ENCODE measurements around the gene SOWAHA. TPM values are rescaled to one million over a fixed set of nuclear protein-coding genes. Genes with fewer than 3 reads are reported as not detected.
A peak's percentile ranks its signal among the peaks of the same experiment; 100 is the strongest.

The SOWAHA gene
- total and polyA plus RNA-seq, 11 donors, result 0.03 to 0.50 (median 0.24) TPM; not detected in 6

DNA sequence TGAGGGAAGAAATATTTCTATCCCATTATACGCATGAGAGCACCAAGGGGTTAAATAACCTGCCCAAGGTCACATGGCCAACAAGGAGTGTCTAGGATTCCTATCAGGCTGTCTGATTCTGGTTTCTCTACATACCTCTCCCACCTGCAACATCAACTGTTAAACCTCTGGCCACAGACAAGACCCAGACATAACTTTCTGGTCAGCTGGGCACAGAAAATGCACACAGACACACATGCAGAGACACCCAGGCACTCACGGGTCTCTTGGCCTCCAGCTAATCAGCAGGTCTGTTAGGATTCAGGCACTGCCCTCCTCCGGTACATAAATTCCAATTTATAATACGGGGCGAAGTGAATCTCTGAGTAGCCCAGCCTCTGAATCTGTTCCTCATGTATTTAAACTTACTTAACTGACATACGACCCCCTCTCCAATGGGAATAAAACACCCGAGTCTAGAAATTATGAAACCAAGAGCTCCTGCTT lies 37.6 kb upstream of the SOWAHA start:
- Histone ChIP-seq H3K4me3 (peak overlapping the region in 10 of 12 donors; percentile 67 to 98 (median 94)), H3K4me1 (peaks cover 2 to 71% (median 52%) of the 10 kb centered on the region in 12 donors), H3K36me3 (no peaks in the 10 kb centered on the region), H3K9me3 (no peaks in the 10 kb centered on the region), H3K27me3 (peaks cover 0 to 4% (median 0%) of the 10 kb centered on the region in 9 donors), H3K27ac (peak overlapping the region in 11 of 12 donors; percentile 23 to 92 (median 87))
- intact Hi-C loops (cut with DNase I), result loop anchor here in 3 of 10 donors (5.0 kb wide), 4 partner anchors 37 to 92 kb away; partner anchors contain the start of genes GDF9 (in 1 of the 3), KIF3A (in 1 of the 3), SOWAHA (in 1 of the 3) and UQCRQ (in 1 of the 3)
- WGBS, 4 donors, result 36 to 47% (median 43%) methylated on average over 7 of the region's 7 CpGs
- TF ChIP-seq, protein P1, sequence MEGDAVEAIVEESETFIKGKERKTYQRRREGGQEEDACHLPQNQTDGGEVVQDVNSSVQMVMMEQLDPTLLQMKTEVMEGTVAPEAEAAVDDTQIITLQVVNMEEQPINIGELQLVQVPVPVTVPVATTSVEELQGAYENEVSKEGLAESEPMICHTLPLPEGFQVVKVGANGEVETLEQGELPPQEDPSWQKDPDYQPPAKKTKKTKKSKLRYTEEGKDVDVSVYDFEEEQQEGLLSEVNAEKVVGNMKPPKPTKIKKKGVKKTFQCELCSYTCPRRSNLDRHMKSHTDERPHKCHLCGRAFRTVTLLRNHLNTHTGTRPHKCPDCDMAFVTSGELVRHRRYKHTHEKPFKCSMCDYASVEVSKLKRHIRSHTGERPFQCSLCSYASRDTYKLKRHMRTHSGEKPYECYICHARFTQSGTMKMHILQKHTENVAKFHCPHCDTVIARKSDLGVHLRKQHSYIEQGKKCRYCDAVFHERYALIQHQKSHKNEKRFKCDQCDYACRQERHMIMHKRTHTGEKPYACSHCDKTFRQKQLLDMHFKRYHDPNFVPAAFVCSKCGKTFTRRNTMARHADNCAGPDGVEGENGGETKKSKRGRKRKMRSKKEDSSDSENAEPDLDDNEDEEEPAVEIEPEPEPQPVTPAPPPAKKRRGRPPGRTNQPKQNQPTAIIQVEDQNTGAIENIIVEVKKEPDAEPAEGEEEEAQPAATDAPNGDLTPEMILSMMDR (IDR thresholded peaks at IDR 0.05), result no peak
- TF ChIP-seq POLR2A (IDR thresholded peaks at IDR 0.05), result no peak
- DNase-seq, result no peak
- no peak for ATAC-seq

DNA sequence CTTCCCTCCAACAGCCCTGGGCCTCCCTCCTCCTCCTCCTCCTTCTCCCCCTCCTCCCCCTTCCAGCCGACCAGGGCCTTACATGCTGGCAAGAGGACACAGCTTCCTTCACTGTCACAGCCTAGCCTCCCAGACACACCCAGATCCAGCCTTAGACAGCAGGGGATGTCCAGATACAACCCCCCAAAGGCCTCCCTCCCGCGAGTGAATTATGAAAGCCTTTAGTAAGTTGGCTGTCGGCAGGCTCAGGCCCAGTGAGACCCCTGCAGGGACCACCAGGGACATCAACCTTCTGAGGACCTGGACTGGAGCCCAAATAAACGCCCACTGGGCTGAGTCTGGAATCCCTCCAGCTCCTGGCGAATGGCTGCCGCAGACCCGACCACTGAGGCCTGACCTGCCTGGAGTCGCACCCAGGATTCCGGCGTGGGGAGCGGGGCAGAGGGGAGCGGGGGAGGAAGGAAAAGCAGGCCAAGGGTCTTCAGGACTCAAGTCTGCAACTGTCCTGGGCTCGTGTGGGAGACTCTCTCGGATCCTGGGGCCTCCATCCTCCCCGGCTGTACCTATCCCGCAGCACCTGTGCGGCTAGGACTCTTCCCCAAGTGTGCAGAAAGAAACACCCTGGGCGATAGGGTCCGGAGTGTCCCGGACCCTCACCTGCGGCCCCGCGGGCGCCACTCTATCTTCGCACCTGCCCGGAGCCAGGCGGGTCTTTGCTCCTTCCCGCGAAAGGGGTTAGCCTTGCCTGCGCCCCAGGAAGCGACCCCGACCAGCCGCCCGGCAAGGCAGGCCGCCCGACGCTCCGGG lies 36.8 kb upstream of the SOWAHA start:
- DNase-seq, result peak in 4 of 5 donors; percentile 55 to 60 (median 58)
- intact Hi-C loops (cut with DNase I), result loop anchor here in 3 of 10 donors (5.0 kb wide), 4 partner anchors 36 to 91 kb away; partner anchors contain the start of genes GDF9 (in 1 of the 3), KIF3A (in 1 of the 3), SOWAHA (in 1 of the 3) and UQCRQ (in 1 of the 3)
- H3K27ac ChIP-seq, result peak overlapping the region; percentile 72 to 92 (median 86)
- H3K4me1 ChIP-seq, result peaks cover 0 to 63% (median 44%) of the 10 kb centered on the region in 12 donors
- no peaks in the 10 kb centered on the region for H3K9me3 ChIP-seq
- 0 to 4% (median 3%) methylated on average over 10 to 39 of the region's 39 CpGs for WGBS, 4 donors
- no peaks in the 10 kb centered on the region for H3K36me3 ChIP-seq
- peak overlapping the region; percentile 65 to 98 (median 90) for H3K4me3 ChIP-seq
- no peak for TF ChIP-seq POLR2A (IDR thresholded peaks at IDR 0.05)
- TF ChIP-seq, protein P1 (IDR thresholded peaks at IDR 0.05), result peak in 1 of 12 donors; percentile 3
- H3K27me3 ChIP-seq, result peaks cover 0 to 4% (median 0%) of the 10 kb centered on the region in 9 donors
- peak; percentile 22 to 67 (median 48) for ATAC-seq

DNA sequence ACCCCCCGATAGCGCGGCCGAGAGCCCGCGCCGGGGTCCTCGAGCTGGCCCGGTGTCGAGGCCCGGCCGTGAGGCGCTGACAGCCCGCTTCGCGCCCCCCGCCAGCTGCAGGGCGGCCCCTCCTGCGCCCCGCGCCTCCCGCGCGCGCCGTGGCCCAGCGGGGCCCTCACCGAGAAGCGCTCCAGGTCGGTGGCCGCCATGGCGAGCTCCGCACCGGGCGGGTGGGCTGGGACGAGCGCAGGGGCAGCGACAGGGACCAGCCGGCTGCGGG lies 36.2 kb upstream of the SOWAHA start:
- Histone ChIP-seq H3K36me3 (no peaks in the 10 kb centered on the region), H3K27me3 (peaks cover 0 to 4% (median 0%) of the 10 kb centered on the region in 9 donors), H3K4me3 (peak overlapping the region; percentile 65 to 98 (median 90)), H3K27ac (peak overlapping the region; percentile 72 to 92 (median 86)), H3K9me3 (no peaks in the 10 kb centered on the region), H3K4me1 (peaks cover 0 to 57% (median 39%) of the 10 kb centered on the region in 12 donors)
- intact Hi-C loops (cut with DNase I), result loop anchor here in 3 of 10 donors (5.0 kb wide), 4 partner anchors 35 to 90 kb away; partner anchors contain the start of genes GDF9 (in 1 of the 3), KIF3A (in 1 of the 3), SOWAHA (in 1 of the 3) and UQCRQ (in 1 of the 3)
- DNase-seq (peak in 1 of 5 donors; percentile 21), ATAC-seq (peak in 1 of 4 donors; percentile 13)
- TF ChIP-seq, protein P1 (IDR thresholded peaks at IDR 0.05), result no peak
- no peak for TF ChIP-seq POLR2A (IDR thresholded peaks at IDR 0.05)
- WGBS, 4 donors, result 0 to 4% (median 1%) methylated on average over 10 to 40 of the region's 40 CpGs; no CpG with 5 or more reads in 1 of the 4 donors

All from heart left ventricle (tissue), 16 donors.